SK-N-MC (cell line): Measurements from ENCODE around the gene PNPLA3.
"Not testable (repeated sequence)": the region's sequence is repeated elsewhere in the genome, so short reads cannot be mapped to it uniquely, and the experiment has no call there.

Source experiments
- EZH2 ChIP-seq: fragments of 200-600 bp; sonication (generic); IDR thresholded peaks from one replicate; pipeline ENCODE4 v1.6.1; 2017; ENCODE audit warnings: antibody characterized with exemption
- FOXP2 ChIP-seq: optimal IDR thresholded peaks from 2 replicates; pipeline ENCODE3; 2011; ENCODE audit warnings: mild to moderate bottlenecking, moderate library complexity; ENCODE audit not compliant: insufficient read depth; ENCODE audit errors: extremely low read length, control extremely low read depth
- POLR2AphosphoS5 ChIP-seq: IDR thresholded peaks from 2 replicates; pipeline ENCODE4 v1.6.1; 2012; ENCODE audit warnings: mild to moderate bottlenecking, low read depth, low read length, borderline replicate concordance

DNA sequence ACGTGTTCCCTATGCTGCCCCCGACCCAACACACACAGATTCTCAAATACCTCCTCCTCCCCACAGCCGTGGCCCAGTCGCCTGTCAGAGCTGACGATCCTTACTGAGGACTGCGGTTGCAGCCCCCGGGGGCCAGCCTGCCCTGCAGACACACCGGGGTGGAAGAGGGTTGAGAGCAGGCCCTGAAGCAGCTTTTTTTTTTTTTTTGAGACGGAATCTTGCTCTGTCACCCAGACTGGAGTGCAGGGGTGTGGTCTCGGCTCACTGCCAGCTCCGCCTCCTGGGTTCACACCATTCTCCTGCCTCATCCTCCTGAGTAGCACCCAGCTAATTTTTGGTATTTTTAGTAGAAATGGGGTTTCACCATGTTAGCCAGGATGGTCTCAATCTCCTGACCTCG, 20.6 kb upstream of the PNPLA3 start:
- not testable (repeated sequence) for TF ChIP-seq EZH2, POLR2AphosphoS5, FOXP2
